PC-9 (cell line): ENCODE results near the gene EPB41. TPM values are rescaled to one million over a fixed set of nuclear protein-coding genes. Genes with fewer than 3 reads are reported as not detected.

ENCODE experiments used
- BruUV-seq: library from RNA; stranded (reverse); fragments of 400-500 nt; replicated peaks from 2 replicates; lab custom pipeline; 2021; lab: Mats Ljungman, UMichigan
- CTCF ChIA-PET: fragments of 300-600 bp; sonication (Branson Sonifier 250); formaldehyde crosslinking; loops from one replicate; lab custom pipeline; 2022; ENCODE audit warnings: antibody characterized with exemption; lab: Charles Lee
- POLR2A ChIA-PET: fragments of 300-600 bp; sonication (Branson Sonifier 250); formaldehyde crosslinking; loops from one replicate; lab custom pipeline; 2022; ENCODE audit warnings: antibody characterized with exemption; ENCODE audit not compliant: unreplicated experiment; lab: Charles Lee
- DNase-seq, 2 experiments: peaks; one replicate each; pipeline versions ENCODE4 v3.0.0 to v3.0.0-alpha.2; 2015 to 2022; ENCODE audit warnings: mixed read lengths in 1 of 2
- H2AFZ ChIP-seq: fragments of 200-600 bp; sonication (generic); 2 replicates; pipeline ENCODE4 v1.8.1; 2017; ENCODE audit warnings: antibody characterized with exemption
- H3F3A ChIP-seq: fragments of 200-600 bp; sonication (generic); 2 replicates; pipeline ENCODE4 v1.8.1; 2017; ENCODE audit warnings: antibody characterized with exemption, mild to moderate bottlenecking, low read depth; ENCODE audit not compliant: insufficient read depth
- H3K27ac ChIP-seq: fragments of 200-600 bp; sonication (generic); 2 replicates; pipeline ENCODE4 v1.6.1; 2016; ENCODE audit warnings: mixed run types
- H3K27me3 ChIP-seq: fragments of 200-600 bp; sonication (generic); 2 replicates; pipeline ENCODE4 v1.6.1; 2016; ENCODE audit warnings: low read depth, mixed run types; ENCODE audit not compliant: insufficient read depth
- H3K36me3 ChIP-seq: fragments of 200-600 bp; sonication (generic); 2 replicates; pipeline ENCODE4 v1.6.1; 2016; ENCODE audit warnings: low read depth, mixed run types
- H3K4me1 ChIP-seq: fragments of 200-600 bp; sonication (generic); replicated peaks from 2 replicates; pipeline ENCODE4 v1.6.1; 2016; ENCODE audit warnings: mixed run types; ENCODE audit not compliant: insufficient read depth
- H3K4me2 ChIP-seq: fragments of 200-600 bp; sonication (generic); 2 replicates; pipeline ENCODE4 v1.6.1; 2017; ENCODE audit warnings: mixed run types
- H3K4me3 ChIP-seq: fragments of 200-600 bp; sonication (generic); 2 replicates; pipeline ENCODE4 v1.6.1; 2016; ENCODE audit warnings: mixed run types
- H3K79me2 ChIP-seq: fragments of 200-600 bp; sonication (generic); 2 replicates; pipeline ENCODE4 v1.6.1; 2017; ENCODE audit warnings: low read depth, mixed run types
- H3K9me2 ChIP-seq: fragments of 200-600 bp; sonication (generic); 2 replicates; pipeline ENCODE4 v1.8.1; 2017; ENCODE audit warnings: mild to moderate bottlenecking; ENCODE audit not compliant: insufficient read depth
- H3K9me3 ChIP-seq: fragments of 200-600 bp; sonication (generic); 2 replicates; pipeline ENCODE4 v1.8.1; 2016; ENCODE audit warnings: low read depth; ENCODE audit not compliant: insufficient read depth
- H4K20me1 ChIP-seq: fragments of 200-600 bp; sonication (generic); 2 replicates; pipeline ENCODE4 v1.8.1; 2017; ENCODE audit not compliant: insufficient read depth
- EZH2 ChIP-seq: fragments of 200-600 bp; sonication (generic); IDR thresholded peaks from 2 replicates; pipeline ENCODE4 v1.8.0; 2017; ENCODE audit warnings: antibody characterized with exemption, low read depth
- intact Hi-C: fragments of 100-400 bp; cut with micrococcal nuclease; formaldehyde crosslinking; loops from one replicate; pipeline ENCODE4 v1.10.0; 2022; ENCODE audit not compliant: unreplicated experiment
- total RNA-seq: library from RNA; stranded (reverse); gene quantifications from 2 replicates; pipeline ENCODE4 v1.2.3, GENCODE V29; 2021
- TF ChIP-seq, protein P1 (sequence below): fragments of 200-600 bp; sonication (generic); conservative IDR thresholded peaks from 2 replicates; pipeline ENCODE4 v1.6.1; 2017; ENCODE audit warnings: mixed run types, antibody characterized with exemption, mild to moderate bottlenecking, moderate library complexity

Gene EPB41
- total RNA-seq, 1 experiment from 2014 or later = 42.2 TPM

DNA sequence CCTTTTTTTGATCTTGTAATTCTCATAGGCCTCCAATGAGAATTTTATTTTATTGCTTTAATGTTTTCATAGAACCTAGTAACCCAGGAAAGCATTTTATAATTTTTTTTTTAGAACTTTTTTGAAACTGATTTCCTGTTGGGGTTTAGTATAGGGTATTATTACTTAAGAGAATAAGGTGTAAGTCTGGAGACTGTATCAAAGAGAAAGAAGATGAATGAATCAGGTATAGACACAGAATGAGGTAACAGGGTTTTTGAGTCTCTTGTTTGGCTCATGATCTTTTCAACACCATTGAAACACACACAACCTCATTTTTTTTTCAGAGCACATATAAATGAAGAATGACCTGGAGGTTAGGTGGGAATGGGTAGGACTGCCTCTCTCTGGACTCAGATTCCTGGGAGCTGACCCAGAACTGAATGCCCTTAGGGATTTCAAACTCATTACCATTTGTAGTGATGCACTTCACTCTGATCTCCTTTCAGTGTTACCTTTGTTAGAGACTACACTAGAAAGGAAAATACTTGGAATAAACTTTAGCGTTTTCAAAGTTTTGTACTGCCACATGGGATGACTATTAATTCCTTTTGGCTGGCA, 51.0 kb downstream of the EPB41 start:
- CTCF ChIA-PET = no interaction called here
- Histone ChIP-seq H3K4me1 (peaks cover 16% of the 10 kb centered on the region), H3K4me3 (no peak overlapping the region), H3K36me3 (no peaks in the 10 kb centered on the region), H3K79me2 (no peaks in the 10 kb centered on the region), H3K9me3 (no peaks in the 10 kb centered on the region), H3K27ac (peak overlapping the region; percentile 37; the same call in 1 of the 2 replicates), H3F3A (peaks cover 3% of the 10 kb centered on the region; the same call in 1 of the 2 replicates), H3K4me2 (0 out of 2 replicates have a peak overlapping the region, but pooled peaks have one; percentile 13), H3K27me3 (no peaks in the 10 kb centered on the region), H2AFZ (no peak overlapping the region), H3K9me2 (no peaks in the 10 kb centered on the region), H4K20me1 (no peaks in the 10 kb centered on the region)
- POLR2A ChIA-PET = interaction anchor here (0.6 kb wide), 1 partner anchor 217 kb away, joined by 5 read pairs; no protein-coding TSS in a partner anchor
- TF ChIP-seq, protein P1, sequence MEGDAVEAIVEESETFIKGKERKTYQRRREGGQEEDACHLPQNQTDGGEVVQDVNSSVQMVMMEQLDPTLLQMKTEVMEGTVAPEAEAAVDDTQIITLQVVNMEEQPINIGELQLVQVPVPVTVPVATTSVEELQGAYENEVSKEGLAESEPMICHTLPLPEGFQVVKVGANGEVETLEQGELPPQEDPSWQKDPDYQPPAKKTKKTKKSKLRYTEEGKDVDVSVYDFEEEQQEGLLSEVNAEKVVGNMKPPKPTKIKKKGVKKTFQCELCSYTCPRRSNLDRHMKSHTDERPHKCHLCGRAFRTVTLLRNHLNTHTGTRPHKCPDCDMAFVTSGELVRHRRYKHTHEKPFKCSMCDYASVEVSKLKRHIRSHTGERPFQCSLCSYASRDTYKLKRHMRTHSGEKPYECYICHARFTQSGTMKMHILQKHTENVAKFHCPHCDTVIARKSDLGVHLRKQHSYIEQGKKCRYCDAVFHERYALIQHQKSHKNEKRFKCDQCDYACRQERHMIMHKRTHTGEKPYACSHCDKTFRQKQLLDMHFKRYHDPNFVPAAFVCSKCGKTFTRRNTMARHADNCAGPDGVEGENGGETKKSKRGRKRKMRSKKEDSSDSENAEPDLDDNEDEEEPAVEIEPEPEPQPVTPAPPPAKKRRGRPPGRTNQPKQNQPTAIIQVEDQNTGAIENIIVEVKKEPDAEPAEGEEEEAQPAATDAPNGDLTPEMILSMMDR = no peak
- no peak for TF ChIP-seq EZH2
- no TSS peak for BruUV-seq
- DNase-seq = peak in 1 of 2 experiments; percentile 43
- intact Hi-C loops = no loop called here

DNA sequence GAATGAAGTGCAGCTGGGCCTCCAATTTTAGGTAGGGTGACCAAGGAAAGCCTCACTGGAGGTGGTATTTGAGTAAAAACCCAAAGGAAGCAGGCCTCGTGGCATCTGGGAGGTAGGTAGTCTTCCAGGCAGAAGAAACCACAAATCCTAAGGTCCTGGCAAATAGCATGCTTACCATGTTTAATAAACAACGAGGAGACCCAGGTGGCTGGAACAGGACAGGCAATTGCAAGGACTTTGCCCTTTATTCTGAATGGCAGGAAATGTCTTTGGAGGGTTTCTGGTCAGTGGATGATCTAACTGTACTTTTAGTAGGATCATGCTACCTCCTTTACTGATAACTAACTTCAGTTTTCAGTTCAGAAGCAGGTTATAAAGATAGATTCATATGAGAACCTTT, 52.2 kb downstream of the EPB41 start:
- CTCF ChIA-PET = interaction anchor here (0.6 kb wide), 1 partner anchor 31 kb away, joined by 3 read pairs; no protein-coding TSS in a partner anchor
- no peak overlapping the region for H3K27ac ChIP-seq
- H2AFZ ChIP-seq = no peak overlapping the region
- H4K20me1 ChIP-seq = no peaks in the 10 kb centered on the region
- no TSS peak for BruUV-seq
- H3K79me2 ChIP-seq = no peaks in the 10 kb centered on the region
- H3K9me3 ChIP-seq = no peaks in the 10 kb centered on the region
- peaks cover 8% of the 10 kb centered on the region for H3F3A ChIP-seq
- H3K4me1 ChIP-seq = peaks cover 21% of the 10 kb centered on the region
- H3K36me3 ChIP-seq = no peaks in the 10 kb centered on the region
- H3K27me3 ChIP-seq = no peaks in the 10 kb centered on the region
- no peak overlapping the region for H3K4me2 ChIP-seq
- H3K9me2 ChIP-seq = no peaks in the 10 kb centered on the region
- no peak overlapping the region for H3K4me3 ChIP-seq
- intact Hi-C loops = no loop called here
- POLR2A ChIA-PET = no interaction called here
- no peak for DNase-seq
- TF ChIP-seq, protein P1 = no peak
- TF ChIP-seq EZH2 = no peak

DNA sequence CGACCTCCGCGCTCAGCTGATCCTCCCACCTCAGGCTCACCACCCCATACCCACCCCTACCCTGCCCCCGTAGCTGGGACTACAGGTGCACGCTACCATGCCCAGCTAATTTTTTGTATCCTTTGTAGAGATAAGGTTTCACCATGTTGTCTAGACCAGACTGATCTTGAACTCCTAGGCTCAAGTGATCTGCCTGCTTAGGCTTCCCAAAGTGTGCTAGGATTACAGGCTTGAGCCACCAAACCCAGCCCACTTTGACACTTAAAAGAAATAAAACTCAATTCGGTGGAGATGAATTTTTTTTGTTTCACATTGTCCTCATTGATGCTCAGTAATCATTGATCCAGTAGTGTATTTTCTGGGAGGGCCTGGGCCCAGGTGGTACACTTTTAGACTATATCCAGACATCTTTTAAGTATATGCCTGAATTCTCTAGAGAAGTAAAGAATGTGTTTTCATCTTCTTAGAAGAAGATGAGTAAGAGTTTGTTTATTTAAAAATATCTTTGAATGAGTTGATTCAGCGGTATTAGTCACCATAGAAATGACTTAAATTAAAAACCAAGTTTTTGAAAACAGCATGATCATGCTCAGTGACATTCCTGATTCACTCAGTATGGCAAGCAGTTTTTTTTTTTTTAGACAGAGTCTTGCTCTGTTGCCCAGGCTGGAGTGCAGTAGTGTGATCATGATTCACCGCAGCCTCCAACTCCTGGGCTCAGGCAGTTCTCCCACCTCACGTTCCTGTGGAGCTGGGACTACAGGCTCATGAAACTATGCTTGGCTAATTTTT, 57.8 kb downstream of the EPB41 start:
- peak overlapping the region; percentile 72 for H3K4me2 ChIP-seq
- no TSS peak for BruUV-seq
- peak overlapping the region; percentile 85 for H3K27ac ChIP-seq

More for the DNA sequence above, 57.8 kb downstream of the EPB41 start:
- H3K4me1 ChIP-seq = peaks cover 33% of the 10 kb centered on the region
- ChIA-PET POLR2A (no interaction called here), CTCF (interaction anchor here (0.6 kb wide), 1 partner anchor 55 kb away, joined by 3 read pairs; no protein-coding TSS in a partner anchor)
- TF ChIP-seq, protein P1 = no peak
- no peak for TF ChIP-seq EZH2
- H3K79me2 ChIP-seq = no peaks in the 10 kb centered on the region
- no peaks in the 10 kb centered on the region for H3K9me3 ChIP-seq
- no peaks in the 10 kb centered on the region for H3K36me3 ChIP-seq
- peak; percentile 61 to 85 for DNase-seq
- no peaks in the 10 kb centered on the region for H3K9me2 ChIP-seq
- H3K4me3 ChIP-seq = no peak overlapping the region
- no peak overlapping the region for H2AFZ ChIP-seq
- H4K20me1 ChIP-seq = no peaks in the 10 kb centered on the region
- H3F3A ChIP-seq = peaks cover 30% of the 10 kb centered on the region
- no peaks in the 10 kb centered on the region for H3K27me3 ChIP-seq
- intact Hi-C loops = loop anchor here (1.0 to 2.0 kb wide), 2 partner anchors 57 to 85 kb away; partner anchors contain the start of gene EPB41
